SH-SY5Y (cell line): ENCODE data around the gene OR6K3.

Source experiments
- GATA2 ChIP-seq: IDR thresholded peaks from 2 replicates; pipeline ENCODE4 v1.6.1; 2011; ENCODE audit warnings: mild to moderate bottlenecking, low read depth, low read length
- GATA3 ChIP-seq: IDR thresholded peaks from 2 replicates; pipeline ENCODE4 v1.6.1; 2011; ENCODE audit warnings: low read depth, mild to moderate bottlenecking, low read length, moderate library complexity

GRCh38 chr1:158735848-158736247 is 15.3 kb upstream of the OR6K3 start:
- no peak for TF ChIP-seq GATA3
- TF ChIP-seq GATA2, result no peak
